ENCODE data around the gene PRSS21. TPM values are rescaled to one million over a fixed set of nuclear protein-coding genes. Genes with fewer than 3 reads are reported as not detected.
A peak's percentile ranks its signal among the peaks of the same experiment; 100 is the strongest.

PRSS21 gene
- total RNA-seq, 2 donors from 2014 or later, result not detected

DNA sequence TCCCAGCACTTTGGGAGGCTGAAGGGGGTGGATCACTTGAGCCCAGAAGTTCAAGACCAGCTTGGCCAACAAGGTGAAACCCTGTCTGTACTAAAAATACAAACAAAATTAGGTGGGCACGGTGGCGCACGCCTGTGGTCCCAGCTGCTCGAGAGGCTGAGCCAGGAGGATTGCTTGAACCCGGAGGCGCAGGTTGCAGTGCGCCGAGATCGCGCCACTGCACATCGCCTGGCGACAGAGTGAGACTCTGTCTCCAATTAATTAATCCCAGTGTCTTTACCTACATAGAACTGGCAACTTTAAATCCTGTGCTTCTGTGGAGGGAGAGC, 38.4 kb upstream of the PRSS21 start:
- no peak for DNase-seq (ENCODE audit: low spot score)
- intact Hi-C loops (cut with DNase I), result loop anchor here in 1 of 2 donors (5.0 kb wide), 1 partner anchor 1044 kb away; no protein-coding TSS in a partner anchor

GRCh38 chr16:2779151-2779920, 37.7 kb upstream of the PRSS21 start:
- intact Hi-C loops (cut with DNase I), result loop anchor here in 1 of 2 donors (5.0 kb wide), 1 partner anchor 1043 kb away; no protein-coding TSS in a partner anchor
- DNase-seq (ENCODE audit: low spot score), result no peak

- intact Hi-C loops (cut with DNase I), result loop anchor here in 1 of 2 donors (5.0 kb wide), 1 partner anchor 1042 kb away; no protein-coding TSS in a partner anchor
- peak; percentile 58 for DNase-seq (ENCODE audit: low spot score)
Measured at GRCh38 chr16:2779978-2780898, 36.8 kb upstream of the PRSS21 start.

DNA sequence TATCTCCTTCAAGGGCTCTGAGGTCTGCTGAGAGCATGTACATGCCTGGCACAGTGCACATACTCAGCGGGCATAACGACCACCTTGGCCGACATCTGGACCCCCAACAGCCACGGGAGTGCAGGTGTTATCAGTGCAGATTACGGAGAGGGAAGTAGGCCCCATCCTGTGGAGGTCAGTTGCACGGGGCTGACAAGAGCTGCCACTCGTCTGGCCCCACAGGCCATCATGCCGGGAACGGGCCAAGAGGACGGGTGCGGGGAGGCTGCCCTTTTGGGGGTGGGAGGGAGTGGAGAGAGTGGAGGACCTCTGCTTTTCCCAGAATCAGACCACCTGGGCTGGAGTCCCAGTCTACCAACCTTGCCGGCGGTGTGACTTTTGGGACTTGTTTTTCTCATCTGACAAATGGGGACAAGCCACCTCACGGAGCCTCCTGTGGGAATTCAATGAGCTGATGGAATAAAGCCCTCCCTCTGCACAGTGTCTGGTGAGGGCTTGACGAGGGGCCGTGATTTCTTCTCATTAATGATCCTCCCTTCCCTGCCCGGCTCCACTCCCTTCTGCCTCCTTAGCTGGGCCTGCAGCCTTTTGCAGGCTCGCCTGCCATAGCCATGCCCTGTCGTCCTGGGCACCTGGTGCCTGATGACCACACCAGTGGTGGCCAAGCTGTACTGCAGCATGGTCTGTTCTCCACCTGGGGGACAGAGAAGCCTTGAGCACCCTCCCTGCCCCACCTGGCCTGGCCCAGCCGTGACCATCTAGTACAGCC, 34.3 kb upstream of the PRSS21 start:
- intact Hi-C loops (cut with DNase I), result no loop called here
- DNase-seq (ENCODE audit: low spot score), result peak; percentile 62

DNA sequence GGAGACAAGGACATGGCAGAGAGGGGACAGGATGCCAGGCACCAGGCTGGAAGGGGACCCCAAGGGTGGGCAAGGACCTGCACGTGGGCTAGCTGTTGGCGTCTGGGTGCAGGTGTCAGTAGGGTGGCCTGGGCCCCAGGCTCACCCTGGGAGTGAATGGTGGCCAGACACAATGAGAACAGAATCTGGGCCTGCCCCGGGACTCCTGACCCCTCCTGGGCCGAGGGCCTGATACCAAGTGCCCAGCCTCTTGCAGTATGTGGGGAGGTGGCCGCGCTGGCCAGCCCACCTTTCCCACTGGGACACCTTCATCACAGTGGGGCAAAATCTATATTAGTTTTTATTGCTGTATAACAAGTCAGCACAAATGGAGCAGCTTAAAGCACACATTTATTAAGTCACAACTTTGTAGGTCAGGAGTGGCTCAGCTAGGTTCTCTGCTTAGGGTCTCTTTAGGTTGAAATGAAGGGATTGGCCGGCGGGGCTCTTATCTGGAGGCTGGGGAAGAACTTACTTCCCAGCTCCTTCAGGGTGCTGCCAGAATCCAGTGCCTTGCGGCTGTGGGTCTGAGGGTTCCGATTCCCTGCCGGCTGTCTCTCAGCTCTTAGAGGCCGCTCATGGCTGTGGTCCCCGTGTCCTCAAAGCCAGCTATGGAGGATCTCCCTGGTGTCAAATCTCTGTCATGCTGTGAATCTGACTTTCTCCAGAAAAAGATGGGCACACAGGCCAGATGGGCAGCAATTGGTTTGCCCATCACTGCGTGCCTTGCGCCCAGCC, 33.3 kb upstream of the PRSS21 start:
- intact Hi-C loops (cut with DNase I), result no loop called here
- DNase-seq (ENCODE audit: low spot score), result peak; percentile 51

DNA sequence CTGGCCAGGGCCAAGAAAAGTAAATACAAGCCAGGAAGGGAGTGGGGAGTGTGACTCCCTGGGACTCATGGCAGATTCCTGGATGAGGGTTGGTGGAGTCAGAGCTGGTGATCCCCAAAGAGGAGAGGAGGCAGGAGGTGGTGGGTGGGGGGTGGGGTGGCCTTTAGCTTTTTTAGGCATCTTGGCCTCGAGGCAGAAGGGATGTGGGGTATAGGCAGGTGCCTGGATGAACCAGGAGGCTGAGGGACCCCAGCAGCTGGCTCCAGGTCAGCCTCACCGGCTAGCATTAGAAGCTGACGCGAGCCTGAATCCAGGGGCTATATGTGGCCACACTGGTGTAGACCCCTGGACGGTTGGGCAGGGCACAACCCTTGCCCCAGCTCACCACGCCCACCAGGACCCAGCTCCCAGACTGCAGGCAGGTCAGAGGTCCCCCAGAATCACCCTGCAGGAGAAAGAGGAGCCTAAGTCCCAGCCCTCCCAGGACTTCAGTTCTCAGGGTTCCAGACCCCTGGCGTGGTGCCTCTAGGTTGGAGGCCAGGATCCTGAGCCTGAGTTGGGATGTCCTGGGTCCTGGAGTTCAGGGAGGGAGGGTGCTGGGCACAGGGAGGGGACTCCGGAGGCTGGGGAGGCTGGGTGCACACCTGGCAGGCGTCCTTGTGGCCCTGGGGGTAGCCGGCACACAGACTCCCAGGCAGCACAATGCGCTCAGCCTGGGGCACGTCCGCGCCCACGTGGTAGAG, 32.5 kb upstream of the PRSS21 start:
- DNase-seq (ENCODE audit: low spot score), result peak; percentile 64
- intact Hi-C loops (cut with DNase I), result no loop called here

DNA sequence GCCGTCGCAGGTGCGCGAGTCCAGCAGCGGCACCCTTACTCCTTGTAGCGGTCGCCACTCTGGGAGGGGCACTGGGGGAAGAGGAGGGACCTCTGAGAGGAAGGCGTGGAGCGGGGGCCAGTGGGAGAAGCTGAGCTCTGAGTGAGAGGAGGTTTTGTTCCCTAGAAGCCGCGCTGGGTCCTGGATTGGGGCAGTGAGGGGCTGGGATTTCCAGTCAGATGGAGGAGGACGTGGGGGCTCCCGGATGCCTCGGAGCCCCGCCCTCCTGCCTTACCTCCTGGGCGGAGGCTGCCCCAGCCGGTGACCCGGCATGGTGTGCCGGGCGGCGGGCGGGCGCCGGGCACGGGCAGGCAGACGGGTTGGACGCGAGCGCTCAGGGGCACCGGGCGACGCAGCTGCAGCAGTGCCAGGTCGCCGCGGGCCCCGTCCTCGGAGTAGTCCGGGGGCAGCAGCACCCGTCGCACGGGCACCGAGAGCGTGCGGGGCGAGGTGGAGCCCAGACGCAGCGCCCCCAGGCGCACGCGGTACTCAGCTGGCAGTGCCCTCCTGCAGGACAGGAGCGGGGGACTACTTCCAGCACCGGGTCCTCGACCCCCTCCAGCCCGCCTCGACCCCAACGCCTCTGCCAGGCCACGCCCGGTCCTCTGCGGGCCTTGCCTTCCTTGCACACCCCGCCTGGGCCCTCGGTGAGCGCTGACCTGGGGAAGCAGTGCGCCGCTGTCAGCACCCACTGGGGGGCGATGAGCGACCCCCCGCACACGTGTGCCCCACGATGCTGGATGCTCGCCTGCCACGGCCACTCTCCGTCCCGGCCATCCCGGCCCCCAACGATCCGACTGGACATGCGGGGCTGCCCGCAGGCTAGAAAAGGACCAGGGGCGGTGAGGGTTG, 31.7 kb upstream of the PRSS21 start:
- DNase-seq (ENCODE audit: low spot score), result peak; percentile 80
- intact Hi-C loops (cut with DNase I), result no loop called here

DNA sequence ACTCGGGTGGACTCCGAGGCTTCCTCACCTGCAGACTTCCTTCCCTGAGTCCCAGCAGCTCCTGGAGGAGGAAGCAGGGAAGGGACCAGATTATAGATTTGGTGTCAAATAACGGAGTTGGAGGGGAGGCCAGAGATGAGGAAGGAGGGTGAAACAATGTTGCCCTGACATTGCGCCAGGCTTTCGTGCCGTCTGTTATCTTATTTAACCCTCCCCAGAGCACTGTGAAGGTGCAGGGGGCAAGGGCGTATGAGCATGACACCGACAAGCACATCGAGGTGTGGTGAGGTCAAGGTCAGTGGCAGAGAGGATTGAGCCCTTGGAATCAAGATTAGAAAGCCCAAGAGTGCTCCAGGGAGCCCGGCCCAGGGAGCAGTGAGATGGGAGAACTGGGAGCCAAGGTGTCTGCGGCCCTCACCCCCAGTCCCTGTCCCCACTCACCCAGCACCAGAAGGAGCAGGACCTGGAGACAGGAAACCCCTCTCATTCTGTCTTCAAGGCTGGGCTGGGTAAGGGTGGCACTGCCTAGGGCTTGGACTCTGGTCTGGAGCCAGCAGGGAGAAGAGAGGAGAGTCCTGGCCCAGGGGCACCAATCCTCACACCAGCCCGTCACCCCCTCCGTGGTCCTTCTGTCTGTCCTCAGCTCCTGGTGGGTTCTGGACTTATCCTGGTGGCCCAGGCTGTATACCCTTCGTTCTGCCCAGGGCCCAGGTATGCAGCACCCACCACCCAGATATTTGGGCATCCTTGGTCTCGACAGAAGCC, 30.8 kb upstream of the PRSS21 start:
- intact Hi-C loops (cut with DNase I), result no loop called here
- DNase-seq (ENCODE audit: low spot score), result peak; percentile 46

- intact Hi-C loops (cut with DNase I), result no loop called here
- no peak for DNase-seq (ENCODE audit: low spot score)
Measured at GRCh38 chr16:2786826-2787151, 30.2 kb upstream of the PRSS21 start.

DNA sequence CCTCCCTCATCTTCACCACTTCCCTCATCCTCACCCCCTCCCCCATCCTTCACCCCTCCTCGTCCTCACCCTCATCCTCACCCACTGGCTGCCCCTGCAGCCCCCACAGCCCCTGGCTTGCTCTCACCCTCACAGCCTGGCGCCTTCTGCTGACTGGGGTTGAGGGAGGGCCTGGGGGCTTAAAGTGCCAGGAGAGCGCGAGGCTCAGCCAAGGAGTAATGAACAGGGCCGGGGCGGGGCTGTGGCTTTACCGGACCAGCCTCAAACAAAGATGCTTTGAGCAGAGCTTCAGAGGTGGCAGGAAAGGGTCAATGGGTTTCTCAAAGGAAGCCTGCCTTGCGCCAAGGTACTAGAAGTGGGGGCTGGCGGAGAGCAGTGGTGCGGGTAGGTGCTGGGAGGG, 29.6 kb upstream of the PRSS21 start, which contains the start of gene PRSS33:
PRSS33 (minus strand) TSS at position 155 of the 400 bp plus-strand sequence. CDS start 1,013 bp downstream, outside the sequence.
- intact Hi-C loops (cut with DNase I), result no loop called here
- peak; percentile 32 for DNase-seq (ENCODE audit: low spot score)

GRCh38 chr16:2787961-2788360, 29.1 kb upstream of the PRSS21 start:
- intact Hi-C loops (cut with DNase I), result no loop called here
- peak; percentile 58 for DNase-seq (ENCODE audit: low spot score)

GRCh38 chr16:2790631-2791030, 26.4 kb upstream of the PRSS21 start:
- intact Hi-C loops (cut with DNase I), result no loop called here
- DNase-seq (ENCODE audit: low spot score), result peak; percentile 57

- DNase-seq (ENCODE audit: low spot score), result peak; percentile 34
- intact Hi-C loops (cut with DNase I), result no loop called here
Measured at GRCh38 chr16:2791174-2791573, 25.9 kb upstream of the PRSS21 start.

- intact Hi-C loops (cut with DNase I), result no loop called here
- no peak for DNase-seq (ENCODE audit: low spot score)
Measured at GRCh38 chr16:2792940-2793339, 24.1 kb upstream of the PRSS21 start.

- peak; percentile 7 for DNase-seq (ENCODE audit: low spot score)
- intact Hi-C loops (cut with DNase I), result no loop called here
Measured at GRCh38 chr16:2795395-2796143, 21.5 kb upstream of the PRSS21 start.

- intact Hi-C loops (cut with DNase I), result no loop called here
- no peak for DNase-seq (ENCODE audit: low spot score)
Measured at GRCh38 chr16:2798723-2799204, 18.3 kb upstream of the PRSS21 start.
